Measurements from ENCODE around the gene MAPT.
"Not testable (repeated sequence)": the region's sequence is repeated elsewhere in the genome, so short reads cannot be mapped to it uniquely, and the experiment has no call there.

The MAPT gene

GRCh38 chr17:46009681-46010596 lies 115.6 kb downstream of the MAPT start:
- no peak for DNase-seq (ENCODE audit: low read depth)

- DNase-seq (ENCODE audit: low read depth), result no peak
Measured at GRCh38 chr17:46010597-46011186, 116.3 kb downstream of the MAPT start.

- no peak for DNase-seq (ENCODE audit: low read depth)
Measured at GRCh38 chr17:46011711-46012505, 117.6 kb downstream of the MAPT start.

- DNase-seq (ENCODE audit: low read depth), result no peak
Measured at GRCh38 chr17:46012506-46013079, 118.2 kb downstream of the MAPT start.

GRCh38 chr17:46013127-46013501 lies 118.8 kb downstream of the MAPT start:
- DNase-seq (ENCODE audit: low read depth), result no peak

DNA sequence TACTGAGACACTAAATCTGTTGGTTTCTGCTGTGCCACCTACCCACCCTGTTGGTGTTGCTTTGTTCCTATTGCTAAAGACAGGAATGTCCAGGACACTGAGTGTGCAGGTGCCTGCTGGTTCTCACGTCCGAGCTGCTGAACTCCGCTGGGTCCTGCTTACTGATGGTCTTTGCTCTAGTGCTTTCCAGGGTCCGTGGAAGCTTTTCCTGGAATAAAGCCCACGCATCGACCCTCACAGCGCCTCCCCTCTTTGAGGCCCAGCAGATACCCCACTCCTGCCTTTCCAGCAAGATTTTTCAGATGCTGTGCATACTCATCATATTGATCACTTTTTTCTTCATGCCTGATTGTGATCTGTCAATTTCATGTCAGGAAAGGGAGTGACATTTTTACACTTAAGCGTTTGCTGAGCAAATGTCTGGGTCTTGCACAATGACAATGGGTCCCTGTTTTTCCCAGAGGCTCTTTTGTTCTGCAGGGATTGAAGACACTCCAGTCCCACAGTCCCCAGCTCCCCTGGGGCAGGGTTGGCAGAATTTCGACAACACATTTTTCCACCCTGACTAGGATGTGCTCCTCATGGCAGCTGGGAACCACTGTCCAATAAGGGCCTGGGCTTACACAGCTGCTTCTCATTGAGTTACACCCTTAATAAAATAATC lies 119.3 kb downstream of the MAPT start:
- DNase-seq (ENCODE audit: low read depth), result no peak

GRCh38 chr17:46019408-46019925 lies 125.1 kb downstream of the MAPT start:
- not testable (repeated sequence) for DNase-seq (ENCODE audit: low read depth)

DNA sequence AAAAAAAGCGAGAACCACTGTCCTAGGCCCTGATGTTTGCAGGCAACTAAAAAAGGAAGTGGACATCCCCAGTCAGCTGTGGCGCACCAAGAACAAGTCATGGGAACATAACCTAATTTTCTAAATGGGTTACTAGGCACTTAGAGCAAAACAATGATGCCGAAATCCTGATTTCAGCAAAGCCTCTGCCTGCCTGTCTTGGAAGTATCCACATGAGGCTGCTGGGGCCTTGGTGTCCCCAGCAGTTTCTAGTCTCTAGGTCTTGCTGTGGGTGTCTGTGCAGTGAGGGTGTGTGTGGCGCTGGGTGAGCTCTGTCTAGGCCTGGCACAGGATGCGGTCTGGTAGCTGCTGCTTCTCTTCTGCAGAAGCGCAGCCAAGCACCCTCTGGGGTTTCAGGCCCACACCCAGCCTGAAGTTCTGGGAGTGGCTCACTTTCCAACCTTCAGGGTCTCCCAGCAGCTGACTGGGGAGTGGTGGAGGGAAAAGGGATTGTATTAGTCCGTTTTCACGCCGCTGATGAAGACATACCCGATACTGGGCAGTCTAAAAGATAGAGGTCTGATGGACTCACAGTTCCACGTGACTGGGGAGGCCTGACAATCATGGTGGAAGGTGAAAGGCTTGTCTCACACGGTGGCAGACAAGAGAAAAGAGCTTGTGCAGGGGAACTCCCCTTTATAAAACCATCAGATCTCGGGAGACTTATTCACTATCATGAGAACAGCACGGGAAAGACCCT lies 125.8 kb downstream of the MAPT start:
- DNase-seq (ENCODE audit: low read depth), result no peak

DNA sequence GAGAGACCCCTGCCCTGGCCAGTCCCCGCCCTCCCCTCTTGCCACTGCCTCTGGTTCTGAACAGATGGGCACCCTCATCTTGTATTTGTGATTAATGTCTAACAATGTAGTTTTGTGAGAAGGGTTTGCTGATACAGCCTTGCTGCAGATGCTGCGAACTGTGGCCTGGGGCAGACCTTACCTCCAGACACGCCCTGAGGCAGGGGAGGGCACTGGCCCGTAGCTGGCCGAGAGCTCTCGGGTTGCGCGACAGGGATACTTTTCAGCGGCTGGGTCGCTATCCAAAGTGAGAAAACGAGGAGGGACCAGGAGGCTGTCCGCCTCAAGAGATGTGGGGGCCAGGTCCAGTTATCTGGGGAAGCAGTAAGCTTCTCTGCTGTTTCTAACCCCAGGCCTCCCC lies 126.6 kb downstream of the MAPT start:
- no peak for DNase-seq (ENCODE audit: low read depth)

DNA sequence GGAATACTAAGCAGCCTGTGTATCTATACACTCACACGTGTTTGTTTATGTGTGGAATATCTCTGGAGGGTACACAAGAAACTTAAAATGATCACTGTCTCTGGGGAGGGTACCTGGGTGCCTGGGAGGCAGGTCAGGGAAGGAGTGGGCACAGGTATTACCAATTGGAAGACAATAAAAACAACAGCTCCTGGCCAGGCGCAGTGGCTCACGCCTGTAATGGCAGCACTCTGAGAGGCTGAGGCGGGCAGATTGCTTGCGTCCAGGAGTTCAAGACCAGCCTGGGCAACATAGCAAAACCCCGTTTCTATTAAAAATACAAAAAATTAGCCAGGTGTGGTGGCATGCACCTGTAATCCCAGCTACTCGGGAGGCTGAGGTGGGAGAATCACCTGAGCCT lies 129.0 kb downstream of the MAPT start:
- DNase-seq (ENCODE audit: low read depth), result not testable (repeated sequence)

DNA sequence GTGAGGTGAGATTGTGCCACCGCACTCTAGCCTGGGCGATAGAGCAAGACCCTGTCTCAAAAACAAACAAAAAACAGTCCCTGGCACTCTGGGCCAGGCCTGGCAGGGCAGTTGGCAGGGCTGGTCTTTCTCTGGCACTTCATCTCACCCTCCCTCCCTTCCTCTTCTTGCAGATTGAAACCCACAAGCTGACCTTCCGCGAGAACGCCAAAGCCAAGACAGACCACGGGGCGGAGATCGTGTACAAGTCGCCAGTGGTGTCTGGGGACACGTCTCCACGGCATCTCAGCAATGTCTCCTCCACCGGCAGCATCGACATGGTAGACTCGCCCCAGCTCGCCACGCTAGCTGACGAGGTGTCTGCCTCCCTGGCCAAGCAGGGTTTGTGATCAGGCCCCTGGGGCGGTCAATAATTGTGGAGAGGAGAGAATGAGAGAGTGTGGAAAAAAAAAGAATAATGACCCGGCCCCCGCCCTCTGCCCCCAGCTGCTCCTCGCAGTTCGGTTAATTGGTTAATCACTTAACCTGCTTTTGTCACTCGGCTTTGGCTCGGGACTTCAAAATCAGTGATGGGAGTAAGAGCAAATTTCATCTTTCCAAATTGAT lies 129.5 kb downstream of the MAPT start:
- no peak for DNase-seq (ENCODE audit: low read depth)

GRCh38 chr17:46024590-46024989 lies 130.2 kb downstream of the MAPT start:
- no peak for DNase-seq (ENCODE audit: low read depth)

GRCh38 chr17:46025060-46025459 lies 130.7 kb downstream of the MAPT start:
- no peak for DNase-seq (ENCODE audit: low read depth)

DNA sequence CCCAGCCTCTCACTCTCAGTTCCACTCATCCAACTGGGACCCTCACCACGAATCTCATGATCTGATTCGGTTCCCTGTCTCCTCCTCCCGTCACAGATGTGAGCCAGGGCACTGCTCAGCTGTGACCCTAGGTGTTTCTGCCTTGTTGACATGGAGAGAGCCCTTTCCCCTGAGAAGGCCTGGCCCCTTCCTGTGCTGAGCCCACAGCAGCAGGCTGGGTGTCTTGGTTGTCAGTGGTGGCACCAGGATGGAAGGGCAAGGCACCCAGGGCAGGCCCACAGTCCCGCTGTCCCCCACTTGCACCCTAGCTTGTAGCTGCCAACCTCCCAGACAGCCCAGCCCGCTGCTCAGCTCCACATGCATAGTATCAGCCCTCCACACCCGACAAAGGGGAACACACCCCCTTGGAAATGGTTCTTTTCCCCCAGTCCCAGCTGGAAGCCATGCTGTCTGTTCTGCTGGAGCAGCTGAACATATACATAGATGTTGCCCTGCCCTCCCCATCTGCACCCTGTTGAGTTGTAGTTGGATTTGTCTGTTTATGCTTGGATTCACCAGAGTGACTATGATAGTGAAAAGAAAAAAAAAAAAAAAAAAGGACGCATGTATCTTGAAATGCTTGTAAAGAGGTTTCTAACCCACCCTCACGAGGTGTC lies 131.3 kb downstream of the MAPT start:
- no peak for DNase-seq (ENCODE audit: low read depth)

- no peak for DNase-seq (ENCODE audit: low read depth)
Measured at GRCh38 chr17:46026166-46027047, 132.1 kb downstream of the MAPT start.

DNA sequence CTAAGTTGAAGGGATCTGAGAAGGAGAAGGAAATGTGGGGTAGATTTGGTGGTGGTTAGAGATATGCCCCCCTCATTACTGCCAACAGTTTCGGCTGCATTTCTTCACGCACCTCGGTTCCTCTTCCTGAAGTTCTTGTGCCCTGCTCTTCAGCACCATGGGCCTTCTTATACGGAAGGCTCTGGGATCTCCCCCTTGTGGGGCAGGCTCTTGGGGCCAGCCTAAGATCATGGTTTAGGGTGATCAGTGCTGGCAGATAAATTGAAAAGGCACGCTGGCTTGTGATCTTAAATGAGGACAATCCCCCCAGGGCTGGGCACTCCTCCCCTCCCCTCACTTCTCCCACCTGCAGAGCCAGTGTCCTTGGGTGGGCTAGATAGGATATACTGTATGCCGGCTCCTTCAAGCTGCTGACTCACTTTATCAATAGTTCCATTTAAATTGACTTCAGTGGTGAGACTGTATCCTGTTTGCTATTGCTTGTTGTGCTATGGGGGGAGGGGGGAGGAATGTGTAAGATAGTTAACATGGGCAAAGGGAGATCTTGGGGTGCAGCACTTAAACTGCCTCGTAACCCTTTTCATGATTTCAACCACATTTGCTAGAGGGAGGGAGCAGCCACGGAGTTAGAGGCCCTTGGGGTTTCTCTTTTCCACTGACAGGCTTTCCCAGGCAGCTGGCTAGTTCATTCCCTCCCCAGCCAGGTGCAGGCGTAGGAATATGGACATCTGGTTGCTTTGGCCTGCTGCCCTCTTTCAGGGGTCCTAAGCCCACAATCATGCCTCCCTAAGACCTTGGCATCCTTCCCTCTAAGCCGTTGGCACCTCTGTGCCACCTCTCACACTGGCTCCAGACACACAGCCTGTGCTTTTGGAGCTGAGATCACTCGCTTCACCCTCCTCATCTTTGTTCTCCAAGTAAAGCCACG lies 133.0 kb downstream of the MAPT start:
- no peak for DNase-seq (ENCODE audit: low read depth)

- no peak for DNase-seq (ENCODE audit: low read depth)
Measured at GRCh38 chr17:46027976-46028325, 133.6 kb downstream of the MAPT start.

GRCh38 chr17:46028374-46028773 lies 134.0 kb downstream of the MAPT start:
- no peak for DNase-seq (ENCODE audit: low read depth)

All from non-pigmented ciliary epithelial cell (primary cell).